ENCODE results near the gene CERS1.

CERS1 gene

GRCh38 chr19:18843960-18844359 lies 52.0 kb downstream of the CERS1 start:
- DNase-seq (ENCODE audit: insufficient read length, low spot score): no peak
- no peak for TF ChIP-seq POLR2AphosphoS5 (IDR thresholded peaks at IDR 0.05; ENCODE audit: low read depth, low read length)
- no peak for TF ChIP-seq PAX5 (IDR thresholded peaks at IDR 0.05; ENCODE audit: insufficient read depth, low read length, severe bottlenecking)
- no peak for TF ChIP-seq POU2F2 (IDR thresholded peaks at IDR 0.05; ENCODE audit: low read depth, low read length)
- TF ChIP-seq POLR2A (IDR thresholded peaks at IDR 0.05; ENCODE audit: low read depth, low read length): no peak
- no peak for FAIRE-seq

DNA sequence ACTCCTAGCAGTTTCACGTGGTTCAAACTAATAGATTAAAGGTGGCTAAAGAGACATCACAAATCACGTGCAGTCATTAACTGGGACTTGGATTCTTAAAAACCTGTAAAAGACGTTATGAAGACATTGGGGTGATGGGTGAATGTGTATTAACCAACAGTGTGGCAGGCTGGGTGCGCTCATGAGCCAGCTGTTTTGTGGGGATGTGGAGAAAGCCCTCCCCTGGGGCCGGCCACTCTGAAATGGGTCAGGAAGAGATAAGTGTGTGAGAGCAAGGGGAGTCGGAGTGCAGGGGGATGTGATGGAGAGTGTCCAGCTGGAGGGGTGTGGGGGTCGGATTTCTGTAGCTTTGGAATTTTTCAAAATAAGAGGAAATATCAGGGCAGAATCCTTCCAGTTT lies 53.8 kb downstream of the CERS1 start:
- no peak for FAIRE-seq
- no peak for TF ChIP-seq PAX5 (IDR thresholded peaks at IDR 0.05; ENCODE audit: insufficient read depth, low read length, severe bottlenecking)
- no peak for TF ChIP-seq SPI1 (IDR thresholded peaks at IDR 0.05; ENCODE audit: low read depth, low read length)
- TF ChIP-seq POLR2A (IDR thresholded peaks at IDR 0.05; ENCODE audit: low read depth, low read length): no peak
- TF ChIP-seq POLR2AphosphoS5 (IDR thresholded peaks at IDR 0.05; ENCODE audit: low read depth, low read length): no peak
- no peak for TF ChIP-seq TAF1 (IDR thresholded peaks at IDR 0.05; ENCODE audit: low read depth, low read length)
- no peak for TF ChIP-seq POU2F2 (IDR thresholded peaks at IDR 0.05; ENCODE audit: low read depth, low read length)
- peak; percentile 1 for DNase-seq (ENCODE audit: insufficient read length, low spot score)

- FAIRE-seq (no peak), DNase-seq (ENCODE audit: insufficient read length, low spot score) (peak; percentile 6)
- TF ChIP-seq POLR2AphosphoS5 (IDR thresholded peaks at IDR 0.05; ENCODE audit: low read depth, low read length): no peak
- TF ChIP-seq POLR2A (IDR thresholded peaks at IDR 0.05; ENCODE audit: low read depth, low read length): no peak
Observed at GRCh38 chr19:18841400-18841799, 54.6 kb downstream of the CERS1 start.

GRCh38 chr19:18840288-18841267 lies 55.4 kb downstream of the CERS1 start:
- TF ChIP-seq POU2F2 (IDR thresholded peaks at IDR 0.05; ENCODE audit: low read depth, low read length): no peak
- TF ChIP-seq TAF1 (IDR thresholded peaks at IDR 0.05; ENCODE audit: low read depth, low read length): no peak
- no peak for TF ChIP-seq PAX5 (IDR thresholded peaks at IDR 0.05; ENCODE audit: insufficient read depth, low read length, severe bottlenecking)
- TF ChIP-seq SPI1 (IDR thresholded peaks at IDR 0.05; ENCODE audit: low read depth, low read length): no peak
- no peak for TF ChIP-seq POLR2AphosphoS5 (IDR thresholded peaks at IDR 0.05; ENCODE audit: low read depth, low read length)
- no peak for TF ChIP-seq POLR2A (IDR thresholded peaks at IDR 0.05; ENCODE audit: low read depth, low read length)
- DNase-seq (ENCODE audit: insufficient read length, low spot score) (peak; percentile 13), FAIRE-seq (no peak)

DNA sequence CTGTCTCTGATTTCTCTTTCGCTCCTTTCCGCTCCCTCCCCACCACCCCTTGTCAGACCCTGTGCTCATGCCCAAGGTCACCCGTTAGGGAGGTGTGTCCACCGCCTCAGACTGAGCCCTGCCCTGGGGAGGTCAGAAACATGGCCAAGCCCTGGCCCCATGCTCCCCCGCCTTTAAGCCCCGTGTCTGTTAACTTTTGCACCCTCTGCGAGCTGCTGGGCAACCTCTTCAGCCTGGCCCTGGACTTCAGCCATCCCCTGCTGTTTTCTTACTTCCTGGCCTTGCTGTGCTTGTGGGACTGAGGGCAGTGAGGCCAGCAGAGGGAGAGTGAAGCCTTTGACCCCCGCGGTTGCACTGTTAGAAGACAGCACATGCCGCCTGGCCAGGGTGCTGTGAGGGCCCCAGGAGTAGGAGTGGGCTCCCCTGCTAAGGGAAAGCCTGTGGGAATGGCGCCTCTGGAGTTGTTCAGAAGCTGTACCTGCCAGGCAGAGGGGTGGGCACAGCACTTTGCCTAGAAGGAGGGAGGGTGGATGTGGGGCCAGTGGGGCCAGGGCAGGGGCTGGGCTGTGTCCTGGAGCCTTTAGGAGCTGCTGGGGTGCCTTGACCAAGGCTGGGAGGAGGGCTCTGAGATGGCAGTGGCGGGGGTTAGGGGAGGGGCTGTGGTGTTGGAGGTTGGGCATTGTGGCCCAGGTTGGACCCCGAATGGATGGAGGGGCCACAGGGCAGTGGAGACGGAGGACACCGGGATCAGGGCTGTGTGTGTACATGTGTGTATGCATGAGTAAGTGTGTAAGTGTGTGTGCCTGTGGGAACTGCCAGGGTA lies 56.3 kb downstream of the CERS1 start:
- no peak for FAIRE-seq
- TF ChIP-seq POU2F2 (IDR thresholded peaks at IDR 0.05; ENCODE audit: low read depth, low read length) (no peak), POLR2AphosphoS5 (IDR thresholded peaks at IDR 0.05; ENCODE audit: low read depth, low read length) (no peak), TAF1 (IDR thresholded peaks at IDR 0.05; ENCODE audit: low read depth, low read length) (no peak), SPI1 (IDR thresholded peaks at IDR 0.05; ENCODE audit: low read depth, low read length) (no peak), PAX5 (IDR thresholded peaks at IDR 0.05; ENCODE audit: insufficient read depth, low read length, severe bottlenecking) (no peak), POLR2A (IDR thresholded peaks at IDR 0.05; ENCODE audit: low read depth, low read length) (no peak)
- DNase-seq (ENCODE audit: insufficient read length, low spot score): peak; percentile 11

DNA sequence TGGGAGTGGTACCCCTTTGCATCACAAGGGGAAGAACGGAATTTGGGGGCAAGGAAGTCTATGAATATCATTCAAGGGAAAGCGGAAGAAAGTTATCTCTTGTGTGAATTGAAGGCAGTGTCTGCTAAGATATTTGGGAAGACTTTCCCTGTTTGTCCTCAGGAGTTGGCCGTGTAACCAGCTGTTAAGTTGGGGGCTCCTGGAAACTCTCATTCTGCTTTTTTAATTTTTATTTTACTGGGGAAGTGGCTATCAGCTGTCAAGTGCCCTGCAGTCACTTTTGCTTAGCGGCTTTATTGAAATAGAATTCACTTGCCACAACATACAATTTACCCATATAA lies 61.3 kb downstream of the CERS1 start:
- TF ChIP-seq POU2F2 (IDR thresholded peaks at IDR 0.05; ENCODE audit: low read depth, low read length): no peak
- no peak for TF ChIP-seq SPI1 (IDR thresholded peaks at IDR 0.05; ENCODE audit: low read depth, low read length)
- no peak for TF ChIP-seq TAF1 (IDR thresholded peaks at IDR 0.05; ENCODE audit: low read depth, low read length)
- TF ChIP-seq POLR2A (IDR thresholded peaks at IDR 0.05; ENCODE audit: low read depth, low read length): no peak
- TF ChIP-seq PAX5 (IDR thresholded peaks at IDR 0.05; ENCODE audit: insufficient read depth, low read length, severe bottlenecking): no peak
- TF ChIP-seq POLR2AphosphoS5 (IDR thresholded peaks at IDR 0.05; ENCODE audit: low read depth, low read length): no peak
- FAIRE-seq (no peak), DNase-seq (ENCODE audit: insufficient read length, low spot score) (no peak)

DNA sequence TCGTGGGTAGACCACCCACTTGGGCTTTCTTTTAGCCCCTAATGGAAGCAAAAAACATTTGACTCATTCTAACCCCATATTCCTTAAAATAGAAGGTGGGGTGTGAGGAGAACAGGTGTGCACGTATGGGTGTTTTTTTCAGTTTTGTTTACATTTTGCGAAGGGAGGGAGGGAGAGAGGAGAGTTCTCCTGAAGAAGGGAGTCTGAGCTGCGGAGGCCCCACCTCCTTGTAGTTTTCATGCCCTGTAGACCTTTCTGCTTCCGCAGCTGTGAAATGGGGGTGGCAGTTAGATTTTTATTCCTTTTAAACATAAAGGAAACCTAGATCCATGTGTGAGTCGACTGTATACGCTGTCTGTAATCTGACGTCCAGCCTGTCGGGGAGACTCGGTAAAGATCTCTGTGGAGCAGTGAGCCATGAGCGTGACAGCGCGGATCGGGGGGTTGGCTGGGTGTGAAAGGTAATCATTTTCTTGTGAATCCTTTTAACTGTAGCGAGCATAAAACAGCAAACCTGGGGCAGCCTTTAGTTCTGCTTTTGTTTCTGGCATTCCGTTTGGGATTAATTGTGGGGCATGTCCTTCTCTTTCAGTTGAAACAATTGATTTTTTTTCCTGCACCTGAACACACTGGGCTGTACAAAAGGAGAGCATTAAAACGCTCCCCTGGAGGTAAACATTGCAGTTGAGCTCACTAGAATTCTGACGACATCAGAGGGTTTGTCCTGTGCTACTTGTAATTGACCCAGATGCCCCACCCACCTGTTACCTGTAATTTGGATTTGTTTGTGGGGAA lies 61.9 kb downstream of the CERS1 start:
- FAIRE-seq: no peak
- TF ChIP-seq POLR2AphosphoS5 (IDR thresholded peaks at IDR 0.05; ENCODE audit: low read depth, low read length) (no peak; the same call in 1 of the 2 replicates), POU2F2 (IDR thresholded peaks at IDR 0.05; ENCODE audit: low read depth, low read length) (no peak), POLR2A (IDR thresholded peaks at IDR 0.05; ENCODE audit: low read depth, low read length) (no peak), PAX5 (IDR thresholded peaks at IDR 0.05; ENCODE audit: insufficient read depth, low read length, severe bottlenecking) (no peak), TAF1 (IDR thresholded peaks at IDR 0.05; ENCODE audit: low read depth, low read length) (no peak), SPI1 (IDR thresholded peaks at IDR 0.05; ENCODE audit: low read depth, low read length) (no peak)
- DNase-seq (ENCODE audit: insufficient read length, low spot score): no peak

DNA sequence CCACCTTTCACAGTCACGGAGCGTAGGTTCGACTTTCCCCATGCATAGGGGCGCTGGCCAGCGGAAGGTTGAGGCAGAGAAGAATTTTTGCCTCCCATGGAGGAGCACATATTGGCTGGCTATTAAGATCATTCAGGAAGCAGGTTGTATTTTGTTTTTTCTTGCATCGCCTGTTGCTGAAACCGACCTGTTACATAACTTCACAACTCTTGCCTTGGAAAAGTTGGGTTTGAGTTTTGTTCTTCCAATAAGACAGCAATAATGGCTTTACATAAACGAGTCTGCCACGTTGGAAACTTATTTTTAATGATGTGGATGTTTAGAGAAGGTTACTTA lies 62.8 kb downstream of the CERS1 start:
- FAIRE-seq (no peak), DNase-seq (ENCODE audit: insufficient read length, low spot score) (no peak)
- TF ChIP-seq POU2F2 (IDR thresholded peaks at IDR 0.05; ENCODE audit: low read depth, low read length) (0 out of 2 replicates have a peak, but pooled peaks have one; percentile 30), TAF1 (IDR thresholded peaks at IDR 0.05; ENCODE audit: low read depth, low read length) (no peak), PAX5 (IDR thresholded peaks at IDR 0.05; ENCODE audit: insufficient read depth, low read length, severe bottlenecking) (no peak), SPI1 (IDR thresholded peaks at IDR 0.05; ENCODE audit: low read depth, low read length) (no peak), POLR2A (IDR thresholded peaks at IDR 0.05; ENCODE audit: low read depth, low read length) (no peak), POLR2AphosphoS5 (IDR thresholded peaks at IDR 0.05; ENCODE audit: low read depth, low read length) (no peak)
